Skeletal muscle cell (primary cell): ENCODE results near the gene ATP5ME.

Experiments used
- DNase-seq: peaks from one replicate; pipeline ENCODE4 v3.0.0-alpha.2; 2010; ENCODE audit warnings: low read depth
- H3K4me3 ChIP-seq: 2 replicates; pipeline ENCODE4 v1.5.1; 2011; ENCODE audit warnings: low read depth, mild to moderate bottlenecking, control low read depth, low read length, moderate library complexity

The ATP5ME gene

DNA sequence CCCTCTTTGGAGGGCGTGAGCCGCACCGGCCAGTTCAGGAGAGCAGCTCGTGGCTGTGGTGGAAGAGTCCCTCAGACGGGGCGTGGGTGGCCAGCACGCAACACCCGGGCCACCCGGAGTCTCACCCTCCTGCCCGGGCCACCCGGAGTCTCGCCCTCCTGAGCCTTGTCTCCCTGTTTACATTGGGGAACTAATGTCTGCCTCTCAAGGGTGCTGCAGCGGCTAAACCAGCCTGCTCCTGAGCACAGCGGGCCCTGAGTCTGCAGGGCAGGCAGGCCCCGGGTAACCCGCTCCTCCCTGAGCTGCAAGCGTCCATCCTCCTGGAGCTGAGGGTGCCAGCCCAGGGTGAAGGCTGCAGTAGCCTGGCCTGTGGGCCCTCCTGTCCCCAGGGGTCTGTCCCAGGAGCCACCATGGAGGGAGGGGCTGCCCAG lies 45.8 kb downstream of the ATP5ME start:
- DNase-seq: no peak

DNA sequence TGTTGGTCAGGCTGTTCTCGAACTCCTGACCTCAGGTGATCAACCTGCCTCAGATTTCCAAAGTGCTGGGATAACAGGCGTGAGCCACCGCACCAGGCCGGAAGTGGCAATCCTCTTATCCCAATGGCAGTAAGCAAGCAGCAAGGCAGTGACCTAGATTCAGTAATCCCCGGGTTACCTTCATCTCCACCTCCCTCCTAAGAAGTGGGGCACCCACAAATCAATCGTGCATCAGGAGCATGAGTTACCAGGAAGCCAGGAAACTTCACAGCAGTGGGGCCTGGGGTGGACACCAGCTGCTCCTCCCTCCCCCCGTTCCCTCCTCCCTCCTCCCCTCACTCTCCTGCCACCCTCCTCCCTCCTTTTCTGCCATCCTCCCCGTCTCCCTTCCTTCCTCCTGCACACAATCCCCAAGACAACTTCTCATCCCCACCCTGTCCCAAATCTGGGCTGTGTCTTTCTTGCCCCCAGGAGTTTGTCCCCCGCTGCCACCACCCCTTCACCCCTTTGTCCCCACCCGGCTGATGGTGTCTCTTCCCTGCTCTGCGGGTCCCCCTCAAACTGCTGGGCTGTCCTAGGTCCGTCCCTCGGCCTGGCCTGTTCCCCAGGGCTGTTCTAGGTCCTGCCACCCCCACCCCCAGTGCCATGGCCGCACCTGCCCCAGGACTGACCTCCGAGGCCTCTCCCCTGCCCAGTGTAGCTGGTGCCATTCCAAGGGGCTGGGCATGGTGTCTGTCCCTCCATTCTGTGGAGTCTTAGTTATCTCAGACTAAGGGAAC lies 46.5 kb downstream of the ATP5ME start:
- DNase-seq: no peak
- H3K4me3 ChIP-seq: no peak overlapping the region

More for the DNA sequence above, 45.8 kb downstream of the ATP5ME start:
- H3K4me3 ChIP-seq: no peak overlapping the region

DNA sequence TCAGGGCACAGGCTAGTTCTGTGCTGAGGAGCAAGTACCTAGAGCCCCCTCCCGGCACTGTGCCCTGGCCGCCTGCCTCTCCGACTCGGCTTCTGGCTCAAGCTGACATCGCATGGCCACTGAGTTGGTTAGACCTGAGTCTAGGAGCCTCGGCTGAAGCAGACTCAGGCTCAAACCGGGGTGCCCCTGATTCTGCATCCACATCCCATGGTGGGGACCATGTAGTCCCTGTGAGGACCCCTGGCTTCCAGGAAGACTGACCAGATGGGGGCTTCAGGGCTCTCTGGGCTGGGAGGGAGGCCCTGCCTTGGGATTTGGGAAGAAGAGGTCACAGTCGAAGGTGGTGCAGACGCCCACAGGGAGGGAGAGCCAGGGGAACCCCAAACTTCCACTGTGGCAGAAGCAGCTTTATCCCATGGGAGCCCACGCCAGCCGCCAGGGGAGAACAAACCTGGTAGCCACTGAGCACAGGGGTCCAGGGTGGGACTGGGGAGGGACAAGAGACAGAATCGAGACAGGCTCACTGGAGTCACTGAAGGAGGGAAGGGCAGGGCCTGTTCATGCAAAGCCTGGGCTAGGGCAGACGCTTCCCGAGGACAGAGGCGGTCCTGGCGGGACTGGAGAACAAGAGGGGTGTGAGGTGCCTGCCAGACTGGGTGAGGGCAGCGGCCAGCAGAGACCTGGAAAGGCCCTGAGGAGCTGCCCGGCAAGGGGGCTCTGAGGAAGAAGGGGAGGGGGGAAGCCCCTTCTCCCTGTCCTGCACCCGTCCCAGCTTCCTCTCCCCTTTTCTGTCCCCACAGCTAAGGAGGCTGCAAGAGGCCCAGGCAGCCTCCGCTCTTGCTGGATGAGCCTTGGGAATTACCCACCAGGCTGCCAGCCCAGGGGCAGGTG lies 47.6 kb downstream of the ATP5ME start:
- no peak for DNase-seq
- H3K4me3 ChIP-seq: no peak overlapping the region

DNA sequence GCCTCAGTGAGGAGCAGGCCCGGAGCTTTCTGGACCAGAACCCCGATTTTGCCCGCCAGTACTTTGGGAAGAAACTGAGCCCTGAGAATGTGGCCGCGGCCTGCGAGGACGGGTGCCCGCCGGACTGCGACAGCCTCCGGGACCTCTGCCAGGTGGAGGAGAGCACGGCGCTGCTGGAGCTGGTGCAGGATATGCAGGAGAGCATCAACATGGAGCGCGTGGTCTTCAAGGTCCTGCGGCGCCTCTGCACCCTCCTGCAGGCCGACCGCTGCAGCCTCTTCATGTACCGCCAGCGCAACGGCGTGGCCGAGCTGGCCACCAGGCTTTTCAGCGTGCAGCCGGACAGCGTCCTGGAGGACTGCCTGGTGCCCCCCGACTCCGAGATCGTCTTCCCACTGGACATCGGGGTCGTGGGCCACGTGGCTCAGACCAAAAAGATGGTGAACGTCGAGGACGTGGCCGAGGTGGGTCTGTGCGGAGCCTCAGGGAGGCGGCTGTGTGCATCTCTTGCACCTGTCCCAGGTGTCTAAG lies 48.4 kb downstream of the ATP5ME start:
- no peak for DNase-seq
- H3K4me3 ChIP-seq: no peak overlapping the region

DNA sequence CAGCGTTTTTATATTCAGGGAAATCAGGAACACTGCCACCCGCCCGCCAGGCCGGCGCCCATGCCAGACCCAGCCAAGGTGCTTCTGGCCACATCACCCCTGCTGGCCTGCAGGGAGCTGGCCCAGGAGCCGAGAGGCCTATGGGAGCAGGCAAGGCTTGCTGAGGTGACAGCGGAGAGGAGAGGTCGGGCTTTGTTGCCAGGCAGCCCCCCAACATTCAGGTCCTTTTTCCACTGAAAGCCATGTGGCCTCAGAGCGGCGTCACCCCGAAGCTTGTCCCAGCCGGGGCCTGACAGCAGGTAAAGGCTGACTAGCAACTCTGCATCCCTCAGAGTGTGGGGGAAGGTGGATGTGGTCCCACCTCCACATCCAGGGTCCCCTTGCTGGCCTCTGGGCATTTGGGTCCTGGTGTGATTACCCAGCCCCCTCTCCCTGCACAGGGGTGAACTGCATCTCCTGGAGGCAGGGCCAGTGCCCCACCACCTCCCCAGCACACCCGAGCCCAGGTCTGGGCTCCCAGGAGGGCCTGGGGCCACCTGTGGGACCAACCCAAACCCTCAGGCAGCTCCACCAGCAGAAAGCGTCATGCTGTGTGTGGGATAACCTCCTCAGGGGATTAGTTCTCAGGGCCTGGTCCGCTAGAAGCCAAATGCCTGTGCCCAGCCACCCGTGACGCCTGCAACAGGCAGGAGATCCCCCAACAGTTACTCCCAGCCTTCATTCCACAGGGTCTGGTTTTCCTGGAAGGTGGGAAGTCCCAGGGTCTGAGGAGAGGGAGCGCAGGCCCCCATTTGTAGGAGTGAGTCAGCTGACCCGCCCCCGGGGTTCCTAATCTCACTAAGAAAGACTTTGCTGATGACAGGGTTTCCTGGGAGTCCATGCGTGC lies 49.1 kb downstream of the ATP5ME start, which contains the start of gene PDE6B:
Gene PDE6B (plus strand): TSS at position 869 of the 886 bp plus-strand sequence. CDS start 54 bp downstream, outside the sequence.
- no peak for DNase-seq
- H3K4me3 ChIP-seq: no peak within 1 kb of the TSS

DNA sequence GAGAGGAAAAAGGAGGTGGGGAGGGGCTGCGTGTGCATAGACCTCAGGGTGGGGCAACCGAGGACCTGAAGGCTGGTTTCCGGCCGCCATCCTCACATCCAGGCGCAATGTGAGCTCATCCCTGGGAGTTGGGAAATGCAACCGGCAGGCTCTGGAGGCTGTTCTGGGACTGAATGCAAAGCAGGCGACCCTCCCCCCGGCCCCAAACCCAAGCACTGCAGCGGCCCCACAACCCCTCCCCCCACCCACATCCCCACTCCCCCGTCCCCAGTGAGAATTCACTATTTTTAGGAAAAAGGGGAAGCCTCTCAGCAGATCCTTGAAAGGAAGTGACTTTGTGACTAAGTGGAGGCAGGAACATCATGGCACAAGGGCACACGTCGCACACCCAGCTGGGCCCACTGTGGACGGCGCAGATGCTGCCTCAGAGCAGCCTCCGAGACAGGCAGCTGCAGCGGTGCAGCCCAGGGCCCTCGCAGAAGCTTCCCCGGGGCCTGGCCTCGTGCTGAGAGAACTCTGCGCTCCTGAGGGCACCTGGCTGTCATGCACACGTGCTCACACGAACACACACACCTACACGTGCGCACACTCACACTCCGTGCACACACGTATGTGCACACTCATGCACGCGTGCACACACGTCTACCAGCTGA lies 50.0 kb downstream of the ATP5ME start:
- H3K4me3 ChIP-seq: no peak overlapping the region
- DNase-seq: no peak

DNA sequence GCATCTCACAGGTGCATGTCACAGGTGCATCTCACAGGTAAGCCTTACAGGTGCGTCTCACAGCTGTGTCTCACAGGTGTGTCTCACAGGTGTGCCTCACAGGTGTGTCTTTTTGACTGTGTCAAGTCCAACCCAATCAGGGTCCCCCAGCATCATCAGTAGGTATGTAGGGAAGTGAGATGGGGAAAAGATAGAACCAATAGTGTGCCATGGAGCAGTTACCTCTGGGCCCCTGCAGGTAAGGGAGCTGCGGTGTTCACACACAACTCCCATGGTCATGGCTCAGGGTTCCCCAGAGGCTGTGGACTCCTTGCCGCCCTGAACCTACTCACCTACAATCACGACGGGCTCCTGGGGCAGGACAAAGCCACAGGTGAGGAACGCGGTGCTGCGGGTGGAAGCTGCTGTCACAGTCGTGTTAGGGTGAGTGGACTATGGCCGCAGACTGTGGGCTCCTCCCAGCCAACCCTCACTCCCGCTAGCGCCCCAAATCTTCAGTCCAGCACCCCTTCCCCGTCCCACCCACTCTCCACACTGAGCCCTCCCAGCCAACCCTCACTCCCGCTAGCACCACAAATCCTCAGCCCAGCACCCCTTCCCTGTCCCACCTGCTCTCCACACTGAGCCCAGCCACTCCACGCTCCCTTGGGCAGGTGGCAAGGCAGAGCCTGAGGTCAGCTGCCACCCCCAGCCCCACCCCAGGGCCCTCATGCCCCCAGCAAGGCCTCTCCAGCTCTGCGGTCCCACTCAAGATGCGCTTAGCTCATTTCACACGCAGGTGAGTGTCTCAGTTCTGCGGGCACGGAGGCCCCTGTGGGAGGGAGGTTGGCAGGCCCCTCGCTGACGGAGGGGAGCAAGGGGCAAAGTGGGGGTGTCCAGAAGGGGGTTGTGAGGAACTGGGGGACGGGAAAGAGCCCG lies 50.8 kb downstream of the ATP5ME start:
- no peak for DNase-seq
- no peak overlapping the region for H3K4me3 ChIP-seq
